PC-3 (cell line): ENCODE data around the gene CDRT4.

ENCODE experiments used
- EZH2phosphoT487 ChIP-seq: fragments of 300-600 bp; sonication (generic); IDR thresholded peaks from 2 replicates; pipeline ENCODE4 v1.6.1; 2018; ENCODE audit warnings: mild to moderate bottlenecking, antibody characterized with exemption, low read length, borderline replicate concordance
- TF ChIP-seq, protein P1 (sequence below): fragments of 300-600 bp; sonication (generic); conservative IDR thresholded peaks from 2 replicates; pipeline ENCODE4 v1.5.1; 2017; ENCODE audit warnings: antibody characterized with exemption, low read depth, mild to moderate bottlenecking, low read length

DNA sequence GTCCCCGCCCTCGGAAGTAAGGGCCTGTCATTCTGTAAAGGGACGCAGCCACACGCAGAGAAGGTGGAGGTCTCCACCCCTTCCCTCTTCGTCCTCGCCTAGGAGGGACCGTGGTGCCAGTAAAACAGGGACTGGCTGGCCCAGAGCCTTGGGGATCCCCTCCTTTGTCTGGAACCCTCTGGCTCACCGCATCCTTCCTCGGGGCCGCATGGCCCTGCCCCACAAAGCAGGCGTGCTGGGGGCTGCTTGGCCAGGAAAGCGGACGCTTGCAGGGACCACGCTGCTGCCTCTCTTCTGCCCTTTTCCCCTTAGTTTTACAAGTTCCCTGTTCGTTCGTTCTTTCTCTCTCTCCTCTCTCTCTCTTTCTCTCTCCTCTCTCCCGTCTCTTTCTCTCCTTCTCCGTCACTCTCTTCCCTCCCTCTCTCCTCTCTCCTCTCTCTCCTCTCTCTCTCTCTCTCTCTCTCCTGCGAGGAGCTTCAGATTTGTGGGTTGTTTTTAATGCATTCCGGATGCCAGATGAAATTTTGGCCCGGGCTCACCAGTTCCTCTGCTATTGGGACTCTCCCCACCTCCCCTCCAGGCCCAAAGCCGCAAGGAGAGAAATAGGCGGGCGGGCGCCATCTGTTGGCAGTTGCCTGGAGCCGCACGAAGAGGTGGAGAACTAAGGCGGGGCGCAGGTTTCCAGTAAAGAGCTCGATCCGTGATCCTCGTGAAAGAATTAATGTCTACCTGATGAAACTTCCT, 35.1 kb upstream of the CDRT4 start:
- TF ChIP-seq, protein P1, sequence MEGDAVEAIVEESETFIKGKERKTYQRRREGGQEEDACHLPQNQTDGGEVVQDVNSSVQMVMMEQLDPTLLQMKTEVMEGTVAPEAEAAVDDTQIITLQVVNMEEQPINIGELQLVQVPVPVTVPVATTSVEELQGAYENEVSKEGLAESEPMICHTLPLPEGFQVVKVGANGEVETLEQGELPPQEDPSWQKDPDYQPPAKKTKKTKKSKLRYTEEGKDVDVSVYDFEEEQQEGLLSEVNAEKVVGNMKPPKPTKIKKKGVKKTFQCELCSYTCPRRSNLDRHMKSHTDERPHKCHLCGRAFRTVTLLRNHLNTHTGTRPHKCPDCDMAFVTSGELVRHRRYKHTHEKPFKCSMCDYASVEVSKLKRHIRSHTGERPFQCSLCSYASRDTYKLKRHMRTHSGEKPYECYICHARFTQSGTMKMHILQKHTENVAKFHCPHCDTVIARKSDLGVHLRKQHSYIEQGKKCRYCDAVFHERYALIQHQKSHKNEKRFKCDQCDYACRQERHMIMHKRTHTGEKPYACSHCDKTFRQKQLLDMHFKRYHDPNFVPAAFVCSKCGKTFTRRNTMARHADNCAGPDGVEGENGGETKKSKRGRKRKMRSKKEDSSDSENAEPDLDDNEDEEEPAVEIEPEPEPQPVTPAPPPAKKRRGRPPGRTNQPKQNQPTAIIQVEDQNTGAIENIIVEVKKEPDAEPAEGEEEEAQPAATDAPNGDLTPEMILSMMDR, result peak; percentile 99
- no peak for TF ChIP-seq EZH2phosphoT487
